ENCODE results near the gene LAMA2. TPM values are rescaled to one million over a fixed set of nuclear protein-coding genes. Genes with fewer than 3 reads are reported as not detected.
A peak's percentile ranks its signal among the peaks of the same experiment; 100 is the strongest.

The LAMA2 gene
- total RNA-seq, 1 experiment from 2014 or later = 0.28 TPM

DNA sequence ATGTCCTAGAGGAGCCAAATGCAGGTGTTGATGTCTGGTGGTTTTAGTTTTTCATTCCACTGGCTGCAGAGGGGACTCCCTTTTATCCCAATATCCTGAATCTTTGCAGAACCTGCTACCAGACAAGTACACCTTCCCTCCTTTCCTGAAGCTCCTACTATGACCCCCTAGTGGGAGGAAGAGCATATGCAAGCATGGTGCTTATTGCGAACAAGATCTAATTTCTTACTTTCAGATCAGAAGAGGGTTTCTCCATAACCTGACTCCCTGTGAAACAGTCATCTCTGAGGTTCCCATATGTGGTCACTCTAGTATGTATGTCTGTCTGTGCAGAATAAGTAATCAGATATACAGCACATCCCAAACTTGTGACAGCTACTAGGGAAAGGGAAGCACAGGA, 549.8 kb downstream of the LAMA2 start:
- H3K4me3 ChIP-seq (ENCODE audit: low read depth in 2 of 2, low read length in 2 of 2) = no peak overlapping the region
- no peaks in the 10 kb centered on the region for H3K4me1 ChIP-seq (ENCODE audit: control insufficient read depth, insufficient read depth, low read length)
- H3K9me3 ChIP-seq (ENCODE audit: control insufficient read depth, insufficient read depth, low read depth, low read length) = no peaks in the 10 kb centered on the region
- BruUV-seq (replicated peaks) = no TSS peak
- ChIA-PET POLR2A (no interaction called here), CTCF (no interaction called here)
- DNase-seq (ENCODE audit: low read depth, low spot score) (no peak), ATAC-seq (no peak)
- in situ Hi-C loops (cut with HindIII; ENCODE audit: low pct_unique_long_range_greater_than_20kb, low sequenced_read_pairs) (no loop called here), intact Hi-C loops (cut with micrococcal nuclease; ENCODE audit: unreplicated experiment) (no loop called here)
- no peaks in the 10 kb centered on the region for H3K36me3 ChIP-seq (ENCODE audit: control insufficient read depth, insufficient read depth, low read length)
- H3K27me3 ChIP-seq (ENCODE audit: control insufficient read depth, insufficient read depth, low read length) = no peaks in the 10 kb centered on the region
- no peak overlapping the region for H3K27ac ChIP-seq (ENCODE audit: low read length)
- TF ChIP-seq SIN3A (IDR thresholded peaks at IDR 0.05; ENCODE audit: borderline replicate concordance, insufficient read depth, low read depth, low read length) = no peak
- TF ChIP-seq, protein P1, sequence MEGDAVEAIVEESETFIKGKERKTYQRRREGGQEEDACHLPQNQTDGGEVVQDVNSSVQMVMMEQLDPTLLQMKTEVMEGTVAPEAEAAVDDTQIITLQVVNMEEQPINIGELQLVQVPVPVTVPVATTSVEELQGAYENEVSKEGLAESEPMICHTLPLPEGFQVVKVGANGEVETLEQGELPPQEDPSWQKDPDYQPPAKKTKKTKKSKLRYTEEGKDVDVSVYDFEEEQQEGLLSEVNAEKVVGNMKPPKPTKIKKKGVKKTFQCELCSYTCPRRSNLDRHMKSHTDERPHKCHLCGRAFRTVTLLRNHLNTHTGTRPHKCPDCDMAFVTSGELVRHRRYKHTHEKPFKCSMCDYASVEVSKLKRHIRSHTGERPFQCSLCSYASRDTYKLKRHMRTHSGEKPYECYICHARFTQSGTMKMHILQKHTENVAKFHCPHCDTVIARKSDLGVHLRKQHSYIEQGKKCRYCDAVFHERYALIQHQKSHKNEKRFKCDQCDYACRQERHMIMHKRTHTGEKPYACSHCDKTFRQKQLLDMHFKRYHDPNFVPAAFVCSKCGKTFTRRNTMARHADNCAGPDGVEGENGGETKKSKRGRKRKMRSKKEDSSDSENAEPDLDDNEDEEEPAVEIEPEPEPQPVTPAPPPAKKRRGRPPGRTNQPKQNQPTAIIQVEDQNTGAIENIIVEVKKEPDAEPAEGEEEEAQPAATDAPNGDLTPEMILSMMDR (IDR thresholded peaks at IDR 0.05) = peak; percentile 25; the same call in 1 of the 2 replicates

DNA sequence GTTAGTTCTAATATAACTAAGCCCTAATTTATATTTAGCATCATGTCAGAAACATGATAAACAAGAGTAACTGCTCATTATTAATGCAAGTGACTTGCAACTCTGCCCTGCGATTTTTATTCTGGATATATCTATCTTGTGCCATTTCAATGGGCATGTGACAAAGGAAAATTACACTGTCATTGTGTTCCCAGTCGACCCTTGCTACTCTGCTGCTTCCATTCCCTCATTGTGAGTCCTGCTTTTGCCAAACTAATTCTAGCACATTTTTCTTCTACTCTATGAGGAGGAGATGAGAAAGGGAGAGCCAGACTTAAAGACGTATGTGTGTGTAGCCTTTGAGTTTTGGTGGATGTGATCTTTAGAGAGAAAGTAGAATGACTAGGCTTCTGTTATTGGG, 551.2 kb downstream of the LAMA2 start:
- no peaks in the 10 kb centered on the region for H3K36me3 ChIP-seq (ENCODE audit: control insufficient read depth, insufficient read depth, low read length)
- H3K4me1 ChIP-seq (ENCODE audit: control insufficient read depth, insufficient read depth, low read length) = no peaks in the 10 kb centered on the region
- intact Hi-C loops (cut with micrococcal nuclease; ENCODE audit: unreplicated experiment) = no loop called here
- POLR2A ChIA-PET = no interaction called here
- DNase-seq (ENCODE audit: low read depth, low spot score) (no peak), ATAC-seq (no peak)
- no peak overlapping the region for H3K27ac ChIP-seq (ENCODE audit: low read length)
- no TSS peak for BruUV-seq (replicated peaks)
- TF ChIP-seq TCF7L2 (IDR thresholded peaks at IDR 0.05; ENCODE audit: low read depth, low read length) (no peak), POLR2AphosphoS5 (IDR thresholded peaks at IDR 0.05; ENCODE audit: low read depth, low read length) (no peak), SIN3A (IDR thresholded peaks at IDR 0.05; ENCODE audit: borderline replicate concordance, insufficient read depth, low read depth, low read length) (no peak)
- TF ChIP-seq, protein P2, sequence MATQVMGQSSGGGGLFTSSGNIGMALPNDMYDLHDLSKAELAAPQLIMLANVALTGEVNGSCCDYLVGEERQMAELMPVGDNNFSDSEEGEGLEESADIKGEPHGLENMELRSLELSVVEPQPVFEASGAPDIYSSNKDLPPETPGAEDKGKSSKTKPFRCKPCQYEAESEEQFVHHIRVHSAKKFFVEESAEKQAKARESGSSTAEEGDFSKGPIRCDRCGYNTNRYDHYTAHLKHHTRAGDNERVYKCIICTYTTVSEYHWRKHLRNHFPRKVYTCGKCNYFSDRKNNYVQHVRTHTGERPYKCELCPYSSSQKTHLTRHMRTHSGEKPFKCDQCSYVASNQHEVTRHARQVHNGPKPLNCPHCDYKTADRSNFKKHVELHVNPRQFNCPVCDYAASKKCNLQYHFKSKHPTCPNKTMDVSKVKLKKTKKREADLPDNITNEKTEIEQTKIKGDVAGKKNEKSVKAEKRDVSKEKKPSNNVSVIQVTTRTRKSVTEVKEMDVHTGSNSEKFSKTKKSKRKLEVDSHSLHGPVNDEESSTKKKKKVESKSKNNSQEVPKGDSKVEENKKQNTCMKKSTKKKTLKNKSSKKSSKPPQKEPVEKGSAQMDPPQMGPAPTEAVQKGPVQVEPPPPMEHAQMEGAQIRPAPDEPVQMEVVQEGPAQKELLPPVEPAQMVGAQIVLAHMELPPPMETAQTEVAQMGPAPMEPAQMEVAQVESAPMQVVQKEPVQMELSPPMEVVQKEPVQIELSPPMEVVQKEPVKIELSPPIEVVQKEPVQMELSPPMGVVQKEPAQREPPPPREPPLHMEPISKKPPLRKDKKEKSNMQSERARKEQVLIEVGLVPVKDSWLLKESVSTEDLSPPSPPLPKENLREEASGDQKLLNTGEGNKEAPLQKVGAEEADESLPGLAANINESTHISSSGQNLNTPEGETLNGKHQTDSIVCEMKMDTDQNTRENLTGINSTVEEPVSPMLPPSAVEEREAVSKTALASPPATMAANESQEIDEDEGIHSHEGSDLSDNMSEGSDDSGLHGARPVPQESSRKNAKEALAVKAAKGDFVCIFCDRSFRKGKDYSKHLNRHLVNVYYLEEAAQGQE (IDR thresholded peaks at IDR 0.05; ENCODE audit: insufficient read depth in 1 of 2, low read depth in 2 of 2, low read length in 1 of 2) = no peak
- TF ChIP-seq, protein P1 (IDR thresholded peaks at IDR 0.05) = no peak
- in situ Hi-C loops (cut with HindIII; ENCODE audit: low pct_unique_long_range_greater_than_20kb, low sequenced_read_pairs) = no loop called here
- CTCF ChIA-PET = no interaction called here
- no peaks in the 10 kb centered on the region for H3K9me3 ChIP-seq (ENCODE audit: control insufficient read depth, insufficient read depth, low read depth, low read length)
- no peak overlapping the region for H3K4me3 ChIP-seq (ENCODE audit: low read depth in 2 of 2, low read length in 2 of 2)
- H3K27me3 ChIP-seq (ENCODE audit: control insufficient read depth, insufficient read depth, low read length) = no peaks in the 10 kb centered on the region; the same call in 1 of the 2 replicates
